ENCODE results near the gene FNDC10. TPM values are rescaled to one million over a fixed set of nuclear protein-coding genes. Genes with fewer than 3 reads are reported as not detected.

Gene FNDC10
- total RNA-seq, 1 donor from 2014 or later = 7.4 TPM

DNA sequence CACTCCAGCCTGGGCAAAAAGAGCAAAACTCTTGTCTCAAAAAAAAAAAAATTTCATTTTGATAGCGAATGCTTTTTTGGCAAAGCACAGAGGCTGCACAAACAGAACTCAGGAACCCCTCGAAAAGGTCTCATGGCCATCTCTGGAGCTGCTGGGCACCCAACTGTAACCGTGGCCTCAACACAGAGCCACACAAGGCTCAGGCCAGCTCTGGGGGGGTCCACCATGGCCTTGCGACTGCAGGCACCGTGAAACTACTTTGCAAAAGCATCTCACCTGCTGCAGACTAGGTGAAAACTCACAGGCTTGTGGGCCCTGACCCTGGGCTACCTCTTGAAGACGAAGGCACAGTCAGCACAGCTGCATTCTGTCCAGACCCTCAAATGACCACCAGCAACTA is 43.4 kb downstream of the FNDC10 start:
- no peak for TF ChIP-seq EZH2 (IDR thresholded peaks at IDR 0.05; ENCODE audit: insufficient read depth, low read length)
- TF ChIP-seq, protein P1, sequence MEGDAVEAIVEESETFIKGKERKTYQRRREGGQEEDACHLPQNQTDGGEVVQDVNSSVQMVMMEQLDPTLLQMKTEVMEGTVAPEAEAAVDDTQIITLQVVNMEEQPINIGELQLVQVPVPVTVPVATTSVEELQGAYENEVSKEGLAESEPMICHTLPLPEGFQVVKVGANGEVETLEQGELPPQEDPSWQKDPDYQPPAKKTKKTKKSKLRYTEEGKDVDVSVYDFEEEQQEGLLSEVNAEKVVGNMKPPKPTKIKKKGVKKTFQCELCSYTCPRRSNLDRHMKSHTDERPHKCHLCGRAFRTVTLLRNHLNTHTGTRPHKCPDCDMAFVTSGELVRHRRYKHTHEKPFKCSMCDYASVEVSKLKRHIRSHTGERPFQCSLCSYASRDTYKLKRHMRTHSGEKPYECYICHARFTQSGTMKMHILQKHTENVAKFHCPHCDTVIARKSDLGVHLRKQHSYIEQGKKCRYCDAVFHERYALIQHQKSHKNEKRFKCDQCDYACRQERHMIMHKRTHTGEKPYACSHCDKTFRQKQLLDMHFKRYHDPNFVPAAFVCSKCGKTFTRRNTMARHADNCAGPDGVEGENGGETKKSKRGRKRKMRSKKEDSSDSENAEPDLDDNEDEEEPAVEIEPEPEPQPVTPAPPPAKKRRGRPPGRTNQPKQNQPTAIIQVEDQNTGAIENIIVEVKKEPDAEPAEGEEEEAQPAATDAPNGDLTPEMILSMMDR (IDR thresholded peaks at IDR 0.05; ENCODE audit: insufficient read depth, low read depth, low read length) = no peak
- H3K9me3 ChIP-seq (ENCODE audit: insufficient read depth, low read depth, low read length) = no peaks in the 10 kb centered on the region
- no peak overlapping the region for H2AFZ ChIP-seq (ENCODE audit: low read depth, low read length)
- no peak for FAIRE-seq
- H3K4me1 Mint-ChIP-seq (ENCODE audit: low read depth, unreplicated experiment) = peaks cover 16% of the 10 kb centered on the region
- no peak overlapping the region for H3K27ac Mint-ChIP-seq (ENCODE audit: unreplicated experiment)
- H4K20me1 ChIP-seq (ENCODE audit: insufficient read depth, low read length) = peaks cover 70% of the 10 kb centered on the region
- H3K4me1 ChIP-seq (ENCODE audit: insufficient read depth, low read length) = peaks cover 5% of the 10 kb centered on the region
- H3K4me3 Mint-ChIP-seq (ENCODE audit: unreplicated experiment) = no peak overlapping the region
- no peaks in the 10 kb centered on the region for H3K27me3 Mint-ChIP-seq (ENCODE audit: low read depth, unreplicated experiment)
- H3K9ac ChIP-seq (ENCODE audit: low read length) = no peak overlapping the region
- H3K36me3 Mint-ChIP-seq (ENCODE audit: low read depth, unreplicated experiment) = peaks cover 14% of the 10 kb centered on the region
- no peak overlapping the region for H3K4me2 ChIP-seq (ENCODE audit: low read length)
- H3K27me3 ChIP-seq (ENCODE audit: insufficient read depth, low read length) = no peaks in the 10 kb centered on the region
- no peak overlapping the region for H3K27ac ChIP-seq (ENCODE audit: low read depth, low read length)
- no peaks in the 10 kb centered on the region for H3K36me3 ChIP-seq (ENCODE audit: insufficient read depth, low read length)
- peaks cover 51% of the 10 kb centered on the region for H3K79me2 ChIP-seq (ENCODE audit: insufficient read depth, low read length)
- H3K4me3 ChIP-seq (ENCODE audit: insufficient read depth, low read depth, low read length) = no peak overlapping the region
- no peaks in the 10 kb centered on the region for H3K9me3 Mint-ChIP-seq (ENCODE audit: unreplicated experiment)
- no peak for DNase-seq (ENCODE audit: low read depth)

DNA sequence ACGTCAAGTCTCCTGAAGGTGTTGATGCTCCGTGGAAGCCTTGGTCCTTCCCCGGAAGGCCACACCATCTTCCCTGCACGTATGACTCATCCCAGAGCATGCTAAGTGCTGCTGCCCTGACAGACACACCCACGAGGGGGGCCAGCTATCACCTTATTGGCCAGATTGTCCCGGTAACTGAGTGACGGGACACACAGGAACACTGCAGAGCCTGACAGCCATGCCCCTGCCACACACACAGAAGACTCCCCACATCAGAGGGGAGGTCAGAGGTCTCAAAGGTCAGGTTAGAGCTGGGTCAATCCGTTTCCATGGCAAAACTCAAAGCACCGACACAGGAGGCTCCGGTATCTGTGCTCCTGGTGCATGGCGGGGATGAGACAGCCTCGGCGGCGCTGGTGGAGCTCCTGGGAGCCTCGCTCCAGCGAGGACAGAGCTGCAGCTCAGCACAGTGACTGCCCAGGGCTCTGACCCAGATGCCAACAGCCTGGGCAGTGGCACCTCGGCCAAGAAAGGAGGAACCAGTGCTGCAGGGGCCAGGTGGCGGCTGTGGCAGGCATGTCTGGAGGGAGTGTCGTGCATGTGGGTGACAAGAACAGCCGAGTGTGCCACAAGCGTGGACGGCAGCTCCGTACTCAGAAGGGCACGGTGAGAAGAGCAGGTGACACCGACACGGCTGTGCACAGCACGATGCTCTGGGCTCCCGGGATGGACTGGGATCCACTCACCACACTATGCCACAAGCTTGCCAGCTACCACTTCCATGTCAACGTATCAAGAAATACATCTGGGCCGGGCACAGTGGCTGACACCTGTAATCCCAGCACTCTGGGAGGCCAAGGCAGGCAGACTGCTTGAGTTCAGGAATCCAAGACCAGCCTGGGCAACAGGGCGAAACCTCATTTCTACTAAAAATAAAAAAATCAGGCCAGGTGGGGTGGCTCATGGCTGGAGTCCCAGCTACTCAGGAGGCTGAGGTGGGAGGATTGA is 44.7 kb downstream of the FNDC10 start:
- Histone ChIP-seq H3K36me3 (ENCODE audit: insufficient read depth, low read length) (no peaks in the 10 kb centered on the region), H3K79me2 (ENCODE audit: insufficient read depth, low read length) (peaks cover 50% of the 10 kb centered on the region), H3K9me3 (ENCODE audit: insufficient read depth, low read depth, low read length) (no peaks in the 10 kb centered on the region), H3K4me2 (ENCODE audit: low read length) (peak overlapping the region; percentile 52), H3K27me3 (ENCODE audit: insufficient read depth, low read length) (no peaks in the 10 kb centered on the region), H3K4me3 (ENCODE audit: insufficient read depth, low read depth, low read length) (no peak overlapping the region), H3K4me1 (ENCODE audit: insufficient read depth, low read length) (peaks cover 5% of the 10 kb centered on the region), H2AFZ (ENCODE audit: low read depth, low read length) (no peak overlapping the region), H4K20me1 (ENCODE audit: insufficient read depth, low read length) (peaks cover 73% of the 10 kb centered on the region), H3K9ac (ENCODE audit: low read length) (no peak overlapping the region), H3K27ac (ENCODE audit: low read depth, low read length) (no peak overlapping the region)
- DNase-seq (ENCODE audit: low read depth) = peak; percentile 79
- H3K27me3 Mint-ChIP-seq (ENCODE audit: low read depth, unreplicated experiment) = no peaks in the 10 kb centered on the region
- H3K27ac Mint-ChIP-seq (ENCODE audit: unreplicated experiment) = peak overlapping the region; percentile 34
- H3K4me1 Mint-ChIP-seq (ENCODE audit: low read depth, unreplicated experiment) = peaks cover 19% of the 10 kb centered on the region
- FAIRE-seq = no peak
- TF ChIP-seq, protein P1 (IDR thresholded peaks at IDR 0.05; ENCODE audit: insufficient read depth, low read depth, low read length) = no peak
- no peak for TF ChIP-seq EZH2 (IDR thresholded peaks at IDR 0.05; ENCODE audit: insufficient read depth, low read length)
- H3K9me3 Mint-ChIP-seq (ENCODE audit: unreplicated experiment) = no peaks in the 10 kb centered on the region
- peaks cover 14% of the 10 kb centered on the region for H3K36me3 Mint-ChIP-seq (ENCODE audit: low read depth, unreplicated experiment)
- H3K4me3 Mint-ChIP-seq (ENCODE audit: unreplicated experiment) = no peak overlapping the region

DNA sequence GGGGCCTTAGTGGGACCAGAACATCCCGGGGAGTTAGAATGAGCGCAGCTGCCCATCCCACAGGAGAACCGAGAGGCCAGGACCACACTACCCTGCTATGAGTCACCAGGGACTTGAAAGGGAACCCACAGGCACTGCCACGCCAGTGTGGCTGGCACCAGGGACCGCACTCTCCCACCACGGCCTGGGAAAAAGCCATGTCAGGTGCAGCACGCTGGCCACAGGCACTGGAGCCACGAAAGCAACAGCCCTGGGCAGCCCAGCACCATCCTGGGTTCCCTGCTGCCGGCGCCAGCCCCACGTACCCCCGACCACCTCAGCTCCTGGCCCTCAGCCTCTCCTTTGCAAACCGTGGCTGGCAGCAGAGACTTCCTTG is 45.4 kb downstream of the FNDC10 start:
- Histone ChIP-seq H4K20me1 (ENCODE audit: insufficient read depth, low read length) (peaks cover 69% of the 10 kb centered on the region), H3K27ac (ENCODE audit: low read depth, low read length) (no peak overlapping the region), H2AFZ (ENCODE audit: low read depth, low read length) (no peak overlapping the region), H3K9ac (ENCODE audit: low read length) (no peak overlapping the region), H3K4me1 (ENCODE audit: insufficient read depth, low read length) (peaks cover 5% of the 10 kb centered on the region), H3K27me3 (ENCODE audit: insufficient read depth, low read length) (no peaks in the 10 kb centered on the region), H3K79me2 (ENCODE audit: insufficient read depth, low read length) (peaks cover 47% of the 10 kb centered on the region), H3K4me3 (ENCODE audit: insufficient read depth, low read depth, low read length) (no peak overlapping the region), H3K36me3 (ENCODE audit: insufficient read depth, low read length) (no peaks in the 10 kb centered on the region), H3K9me3 (ENCODE audit: insufficient read depth, low read depth, low read length) (no peaks in the 10 kb centered on the region), H3K4me2 (ENCODE audit: low read length) (peak overlapping the region; percentile 52)
- Mint-ChIP-seq H3K27ac (ENCODE audit: unreplicated experiment) (no peak overlapping the region), H3K9me3 (ENCODE audit: unreplicated experiment) (no peaks in the 10 kb centered on the region), H3K4me3 (ENCODE audit: unreplicated experiment) (no peak overlapping the region), H3K27me3 (ENCODE audit: low read depth, unreplicated experiment) (no peaks in the 10 kb centered on the region), H3K4me1 (ENCODE audit: low read depth, unreplicated experiment) (peaks cover 19% of the 10 kb centered on the region), H3K36me3 (ENCODE audit: low read depth, unreplicated experiment) (peaks cover 14% of the 10 kb centered on the region)
- TF ChIP-seq, protein P1 (IDR thresholded peaks at IDR 0.05; ENCODE audit: insufficient read depth, low read depth, low read length) = no peak
- TF ChIP-seq EZH2 (IDR thresholded peaks at IDR 0.05; ENCODE audit: insufficient read depth, low read length) = no peak
- DNase-seq (ENCODE audit: low read depth) = peak; percentile 24
- no peak for FAIRE-seq
